Ectodermal cell (in vitro differentiated cells): Measurements from ENCODE around the gene MTG1.
"Not testable (repeated sequence)": the region's sequence is repeated elsewhere in the genome, so short reads cannot be mapped to it uniquely, and the experiment has no call there.

Experiments
- H3K27ac ChIP-seq: 2 replicates; pipeline ENCODE4 v1.7.0; 2013; ENCODE audit warnings: mild to moderate bottlenecking, low read depth, low read length; ENCODE audit not compliant: insufficient read depth, poor library complexity, severe bottlenecking
- H3K27me3 ChIP-seq: 2 replicates; pipeline ENCODE4 v1.7.0; 2013; ENCODE audit warnings: mild to moderate bottlenecking, low read length; ENCODE audit not compliant: insufficient read depth, control insufficient read depth, poor library complexity, severe bottlenecking
- H3K36me3 ChIP-seq: one replicate; pipeline ENCODE4 v1.7.0; 2013; ENCODE audit warnings: low read length; ENCODE audit not compliant: control insufficient read depth, insufficient read depth
- H3K4me1 ChIP-seq: one replicate; pipeline ENCODE4 v1.7.0; 2013; ENCODE audit warnings: low read length; ENCODE audit not compliant: control insufficient read depth, insufficient read depth
- H3K4me3 ChIP-seq: 2 replicates; pipeline ENCODE4 v1.7.0; 2013; ENCODE audit warnings: low read depth, low read length, control low read depth; ENCODE audit not compliant: insufficient read depth
- H3K9me3 ChIP-seq: 2 replicates; pipeline ENCODE4 v1.7.0; 2013; ENCODE audit warnings: mild to moderate bottlenecking, low read length, moderate library complexity; ENCODE audit not compliant: control insufficient read depth
- WGBS, 2 experiments: methylation state at CpG; one replicate each; pipeline ENCODE4 v1.1.7; 2013; ENCODE audit warnings: missing lambda C conversion rate in 2 of 2; 5-methylcytosine and 5-hydroxymethylcytosine counted together

MTG1 gene

DNA sequence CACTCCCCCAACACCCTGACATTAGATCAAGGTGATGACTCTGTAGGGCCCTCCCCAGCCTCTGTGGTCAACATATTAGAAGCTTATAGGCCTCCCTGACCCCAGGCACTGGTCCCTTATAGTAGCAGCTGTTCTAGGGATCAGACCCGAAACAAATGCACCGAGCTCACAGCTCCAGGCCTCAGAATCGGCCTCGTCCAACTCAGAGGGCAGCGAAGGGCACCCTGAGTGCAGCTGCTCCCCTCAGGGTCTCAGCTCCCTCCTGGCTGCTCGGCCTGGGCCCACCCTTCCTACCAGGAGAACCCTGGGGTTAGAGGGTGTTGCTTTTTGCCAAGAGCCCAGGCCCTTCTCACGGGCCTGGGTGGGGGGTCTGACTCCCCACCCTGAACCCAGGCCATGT lies 25.8 kb upstream of the MTG1 start:
- WGBS, 2 experiments, result 93 to 94% methylated on average over 7 of the region's 7 CpGs

DNA sequence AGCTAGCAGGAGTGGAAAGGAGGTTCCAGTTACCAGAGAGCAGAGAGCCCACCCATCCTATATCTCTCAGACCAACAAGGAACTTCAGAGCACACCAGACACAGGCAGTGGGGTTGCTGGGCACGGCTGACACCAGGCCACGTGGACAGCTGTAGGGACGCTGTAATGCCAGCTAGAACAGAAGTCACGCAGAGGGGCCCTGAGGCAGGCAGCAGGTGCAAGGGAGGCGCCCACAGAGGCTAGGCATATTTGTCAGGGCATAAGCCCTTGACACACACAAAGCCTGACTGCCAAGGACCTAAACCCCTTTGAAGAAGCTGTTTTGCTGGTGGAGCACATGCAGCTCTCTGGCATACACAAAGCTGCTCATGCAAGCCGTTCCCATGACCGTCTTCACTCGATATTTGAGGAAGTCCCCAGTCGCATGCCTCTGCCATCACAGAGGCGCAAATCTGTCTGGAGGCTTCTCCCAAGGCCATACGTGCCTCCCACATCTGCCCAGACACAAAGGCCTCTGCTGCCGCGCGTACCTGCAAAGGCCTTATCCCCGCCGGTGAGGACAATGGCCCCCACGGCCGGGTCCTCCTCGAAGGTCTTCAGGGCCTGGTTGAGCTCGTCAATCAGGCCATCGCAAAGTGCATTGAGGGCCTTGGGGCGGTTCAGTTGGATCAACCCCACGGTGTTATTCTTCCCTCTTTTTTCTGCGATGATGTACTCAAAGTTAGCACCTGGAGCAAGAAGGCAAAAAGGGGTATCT lies 23.7 kb upstream of the MTG1 start:
- Histone ChIP-seq H3K9me3 (no peaks in the 10 kb centered on the region), H3K4me1 (peaks cover 5% of the 10 kb centered on the region), H3K27me3 (peaks cover 13% of the 10 kb centered on the region), H3K4me3 (no peak overlapping the region), H3K36me3 (peaks cover 46% of the 10 kb centered on the region), H3K27ac (no peak overlapping the region)
- 95% methylated on average over 24 of the region's 24 CpGs for WGBS, 2 experiments

More for the DNA sequence above, 25.8 kb upstream of the MTG1 start:
- Histone ChIP-seq H3K4me1 (peaks cover 5% of the 10 kb centered on the region), H3K27me3 (no peaks in the 10 kb centered on the region), H3K9me3 (no peaks in the 10 kb centered on the region), H3K27ac (no peak overlapping the region), H3K4me3 (no peak overlapping the region), H3K36me3 (peaks cover 53% of the 10 kb centered on the region)

DNA sequence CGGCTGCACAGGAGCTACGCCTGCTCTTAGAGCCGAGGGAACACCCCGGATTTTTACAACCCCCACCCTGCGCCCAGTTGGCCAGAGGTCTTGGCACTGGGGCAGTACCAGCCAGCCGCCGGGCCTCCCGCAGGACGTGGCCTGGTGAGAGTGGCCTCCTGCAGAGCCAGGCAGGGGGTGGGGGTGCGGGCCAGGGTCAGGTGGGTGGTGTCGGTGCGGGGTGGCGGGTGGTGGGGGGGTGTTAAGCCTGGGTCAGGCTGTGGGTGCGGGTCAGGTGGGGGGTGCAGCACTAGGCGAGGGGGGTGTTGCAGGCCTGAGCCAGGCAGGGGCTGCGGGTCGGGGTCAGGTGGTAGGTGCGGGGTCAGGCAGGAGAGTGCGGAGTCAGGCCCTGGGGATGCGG lies 21.4 kb upstream of the MTG1 start:
- 55 to 57% methylated on average over 17 to 20 of the region's 20 CpGs for WGBS, 2 experiments
- no peak overlapping the region for H3K27ac ChIP-seq
- H3K27me3 ChIP-seq, result peaks cover 36% of the 10 kb centered on the region
- H3K36me3 ChIP-seq, result peaks cover 28% of the 10 kb centered on the region
- peak overlapping the region; percentile 73 for H3K4me3 ChIP-seq
- H3K4me1 ChIP-seq, result peaks cover 5% of the 10 kb centered on the region
- H3K9me3 ChIP-seq, result no peaks in the 10 kb centered on the region

DNA sequence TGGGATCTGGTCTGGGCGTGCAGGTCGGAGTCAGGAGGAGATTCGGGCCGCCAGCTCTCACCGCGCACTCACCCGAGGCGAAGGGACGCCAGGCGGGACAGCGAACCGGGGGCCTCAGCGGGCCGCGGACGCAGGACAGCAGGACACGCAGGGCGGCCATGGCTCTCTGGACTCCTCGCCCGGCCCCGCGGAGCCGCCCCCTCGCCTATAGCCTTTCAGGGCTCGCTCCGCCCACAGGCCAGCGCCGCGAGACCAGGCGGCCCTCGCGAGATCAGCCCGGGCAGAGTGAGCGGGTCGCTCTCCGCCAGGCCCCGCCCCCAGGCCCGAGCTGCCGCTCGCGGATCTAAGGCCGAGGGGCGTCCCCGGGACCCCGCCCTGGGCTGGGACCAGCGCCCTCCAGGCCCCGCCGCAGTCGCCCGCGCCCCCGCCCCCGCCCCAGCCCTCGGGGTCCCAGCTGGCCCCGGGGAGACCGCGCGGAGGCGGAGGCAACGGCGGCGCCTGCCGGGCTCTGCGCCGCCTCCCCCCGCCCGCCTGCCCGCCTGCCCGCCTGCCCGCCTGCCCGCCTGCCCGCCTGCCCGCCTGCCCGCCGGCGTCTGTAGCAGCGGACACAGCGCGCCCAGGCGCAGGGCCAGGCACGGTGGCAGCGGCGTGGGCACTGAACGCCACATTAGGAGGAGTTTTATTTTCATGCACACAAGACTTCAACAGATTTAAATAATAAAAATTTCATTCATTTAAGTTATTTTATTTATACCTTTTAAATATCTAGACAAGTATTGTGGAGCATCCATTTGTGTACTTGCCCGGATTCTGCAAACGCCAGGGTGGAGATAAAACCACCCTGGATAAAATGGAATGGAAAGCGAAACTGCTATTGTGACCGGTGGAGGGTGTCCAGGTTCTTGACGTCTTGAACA lies 20.5 kb upstream of the MTG1 start, which contains the start of gene ECHS1:
Gene ECHS1, minus strand, starts transcription at position 181 of the 917 bp plus-strand sequence. Its CDS starts 21 bp downstream, at position 160.
- Histone ChIP-seq H3K27ac (no peak within 1 kb of the TSS), H3K9me3 (no peaks in the 10 kb centered on the region), H3K4me3 (peak within 1 kb of the TSS; percentile 73), H3K4me1 (peaks cover 5% of the 10 kb centered on the region), H3K36me3 (peaks cover 23% of the 10 kb centered on the region), H3K27me3 (peaks cover 45% of the 10 kb centered on the region)
- 5% methylated on average over 88 of the region's 89 CpGs for WGBS, 2 experiments

DNA sequence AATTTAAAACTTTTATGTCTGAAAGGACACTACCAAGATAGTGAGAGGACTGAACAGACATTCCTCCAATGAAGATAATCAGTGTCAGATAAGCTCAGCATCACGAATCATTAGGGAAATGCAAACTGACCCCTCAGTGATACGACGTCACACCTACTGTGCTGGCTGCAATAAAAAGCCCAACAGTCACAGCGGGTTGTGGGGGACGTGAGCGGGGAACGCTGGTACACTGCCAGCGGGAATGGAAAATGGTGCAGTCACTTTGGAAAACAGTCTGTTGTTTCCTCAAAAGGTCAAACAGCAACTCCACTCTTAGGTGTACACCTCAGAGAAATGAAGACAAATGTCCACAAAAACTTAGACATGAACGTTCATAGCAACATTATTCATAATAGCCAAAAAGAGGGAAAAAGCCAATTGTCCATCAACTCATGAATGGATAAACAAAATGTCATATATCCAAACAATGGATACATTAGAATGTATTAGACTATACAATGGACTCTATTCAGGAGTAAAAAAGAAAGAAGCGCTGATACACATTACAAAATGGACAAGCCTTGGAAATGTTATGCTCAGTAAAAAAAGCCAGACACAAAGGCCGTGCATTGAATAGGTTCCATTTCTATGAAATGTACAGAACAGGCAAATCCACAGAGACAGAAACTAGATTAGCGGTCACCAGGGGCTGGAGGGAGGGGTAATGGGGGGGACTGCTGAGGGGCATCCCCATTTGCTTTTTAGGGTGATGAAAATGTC lies 18.4 kb upstream of the MTG1 start:
- WGBS, 2 experiments, result 72 to 75% methylated on average over 12 of the region's 12 CpGs
- Histone ChIP-seq H3K27ac (no peak overlapping the region), H3K4me3 (no peak overlapping the region), H3K27me3 (peaks cover 61% of the 10 kb centered on the region), H3K9me3 (no peaks in the 10 kb centered on the region), H3K4me1 (peaks cover 5% of the 10 kb centered on the region), H3K36me3 (peaks cover 8% of the 10 kb centered on the region)

DNA sequence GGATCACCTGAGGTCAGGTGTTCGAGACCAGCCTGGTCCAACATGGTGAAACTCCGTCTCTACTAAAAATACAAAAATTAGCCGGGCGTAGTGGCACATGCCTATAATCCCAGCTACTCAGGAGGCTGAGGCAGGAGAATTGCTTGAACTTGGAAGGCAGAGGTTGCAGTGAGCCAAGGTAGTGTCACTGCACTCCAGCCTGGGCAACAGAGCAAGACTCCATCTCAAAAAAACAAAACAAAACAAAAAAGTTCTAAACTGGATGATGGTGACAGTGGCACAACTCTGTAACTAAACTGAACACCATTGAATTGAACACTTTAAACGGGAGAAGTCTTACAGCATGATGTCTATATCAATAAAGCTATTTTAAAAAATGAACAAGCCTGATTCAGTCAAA lies 17.8 kb upstream of the MTG1 start:
- peaks cover 61% of the 10 kb centered on the region for H3K27me3 ChIP-seq
- not testable (repeated sequence) for H3K36me3 ChIP-seq, H3K27ac ChIP-seq, H3K9me3 ChIP-seq, H3K4me3 ChIP-seq, H3K4me1 ChIP-seq
- 89 to 91% methylated on average over 5 of the region's 5 CpGs for WGBS, 2 experiments

DNA sequence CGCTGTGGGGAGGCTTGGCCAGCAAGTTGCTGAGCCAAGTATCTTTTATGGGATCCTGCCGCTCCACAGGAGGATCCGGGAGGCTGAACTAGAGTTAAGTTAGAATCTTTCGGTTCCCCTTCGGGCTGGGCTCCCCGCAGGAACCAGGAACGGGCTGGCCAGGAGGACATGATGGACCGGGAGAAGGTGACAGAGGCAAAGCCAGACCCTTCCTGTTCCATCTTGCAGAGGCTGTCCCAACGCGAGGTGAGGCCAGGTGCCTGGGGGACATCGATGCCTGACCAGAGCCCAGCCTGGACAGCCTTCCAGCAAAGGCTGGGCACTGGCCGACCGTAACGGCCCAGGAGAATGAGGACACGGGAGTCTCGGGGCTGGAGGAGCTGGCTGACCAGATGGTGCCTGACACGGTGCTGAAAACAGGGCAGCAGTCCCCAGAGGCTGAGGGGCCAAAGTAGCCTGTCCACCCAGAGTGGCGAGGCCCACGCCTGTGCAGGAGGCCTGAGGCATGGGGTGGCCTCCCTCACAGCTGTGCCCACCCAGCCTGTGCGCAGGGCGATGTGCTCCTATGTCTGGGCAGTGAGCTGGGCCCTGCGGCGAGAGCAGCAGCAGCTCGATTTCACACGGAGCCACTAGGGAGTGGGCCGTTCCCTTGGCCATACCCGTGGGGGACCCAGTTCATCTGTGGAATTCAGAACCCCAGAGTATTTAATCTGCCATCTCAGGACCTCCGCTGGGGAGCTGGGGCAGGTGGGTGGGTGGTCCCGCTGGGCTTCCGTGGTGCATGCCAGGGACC lies 16.7 kb upstream of the MTG1 start:
- Histone ChIP-seq H3K4me3 (no peak overlapping the region), H3K4me1 (peaks cover 4% of the 10 kb centered on the region), H3K27ac (no peak overlapping the region), H3K36me3 (no peaks in the 10 kb centered on the region), H3K9me3 (no peaks in the 10 kb centered on the region), H3K27me3 (peaks cover 61% of the 10 kb centered on the region)
- 88% methylated on average over 30 of the region's 30 CpGs for WGBS, 2 experiments

DNA sequence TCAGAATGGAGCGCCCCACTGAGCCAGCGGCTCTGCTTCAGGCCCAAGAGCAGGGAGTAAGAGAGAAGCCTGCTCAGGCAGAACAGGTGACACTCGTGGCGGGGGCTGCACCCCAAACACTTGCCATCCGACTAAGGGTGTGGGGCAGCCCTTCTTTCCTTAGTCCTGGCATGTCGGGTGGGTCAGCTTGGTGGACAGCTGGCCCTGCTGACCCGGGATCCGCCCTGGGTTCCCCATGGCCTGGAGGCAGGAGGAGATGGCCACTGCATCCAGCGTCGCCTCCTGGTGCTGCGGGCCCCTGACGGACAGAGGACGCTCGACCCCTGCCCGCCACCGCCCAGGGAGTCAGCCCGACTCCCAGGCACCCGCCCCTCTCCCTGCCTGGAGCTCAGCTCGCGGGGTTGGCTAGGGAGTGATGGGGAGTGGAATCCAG lies 16.1 kb upstream of the MTG1 start:
- no peak overlapping the region for H3K27ac ChIP-seq

DNA sequence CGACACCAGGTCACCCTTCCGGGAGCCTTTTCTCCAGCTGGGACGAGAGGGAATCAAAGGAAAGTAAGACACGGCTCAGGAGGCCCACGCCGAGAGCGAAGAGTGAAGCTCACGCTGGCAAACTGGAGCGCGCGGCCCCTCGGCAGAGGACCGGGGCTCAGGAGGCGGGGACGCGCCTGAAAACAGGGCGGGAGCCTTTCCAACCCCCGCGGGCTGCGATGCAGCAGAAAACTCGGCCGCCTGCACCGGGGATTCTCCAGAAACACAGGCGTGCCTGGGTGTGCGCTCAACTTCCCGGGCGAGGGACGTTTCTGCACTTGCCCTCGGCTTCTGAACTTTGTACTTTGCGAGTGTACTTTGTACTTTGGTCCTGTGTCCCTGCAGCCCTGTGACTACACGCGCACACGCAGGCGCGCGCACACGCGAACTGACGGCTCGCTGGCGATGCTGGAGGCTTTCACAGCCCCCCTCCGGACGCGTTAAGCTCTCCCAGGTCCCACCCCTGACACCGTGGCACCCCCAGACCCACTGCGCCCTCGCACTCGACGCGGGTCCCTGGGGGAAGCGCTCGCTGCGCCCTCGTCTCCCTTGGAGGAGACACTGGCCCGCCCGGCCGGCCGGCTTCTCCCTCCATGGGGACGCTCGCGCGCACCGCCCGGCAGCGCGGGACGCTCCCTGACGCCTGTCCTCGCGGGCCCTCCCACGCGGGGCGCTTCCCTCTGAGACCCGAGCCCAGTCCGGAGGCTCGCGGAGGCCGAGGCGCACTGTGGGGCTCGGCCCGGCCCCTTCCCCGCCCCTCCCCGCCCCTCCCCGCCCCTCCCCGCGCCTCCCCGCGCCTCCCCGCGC lies 15.5 kb upstream of the MTG1 start:
- H3K9me3 ChIP-seq, result no peaks in the 10 kb centered on the region
- 0 to 1% methylated on average over 76 to 79 of the region's 90 CpGs for WGBS, 2 experiments
- peaks cover 61% of the 10 kb centered on the region for H3K27me3 ChIP-seq
- no peaks in the 10 kb centered on the region for H3K36me3 ChIP-seq
- H3K4me3 ChIP-seq, result peak overlapping the region; percentile 60
- no peaks in the 10 kb centered on the region for H3K4me1 ChIP-seq
- no peak overlapping the region for H3K27ac ChIP-seq

More for the DNA sequence above, 16.1 kb upstream of the MTG1 start:
- WGBS, 2 experiments, result 26 to 28% methylated on average over 20 of the region's 20 CpGs
- Histone ChIP-seq H3K4me3 (peak overlapping the region; percentile 60), H3K4me1 (no peaks in the 10 kb centered on the region), H3K27me3 (peaks cover 61% of the 10 kb centered on the region), H3K9me3 (no peaks in the 10 kb centered on the region), H3K36me3 (no peaks in the 10 kb centered on the region)
